ENCODE results near the gene DNAJC24.

The DNAJC24 gene

GRCh38 chr11:31480930-31481329 lies 111.3 kb downstream of the DNAJC24 start:
- Mint-ChIP-seq H3K9me3 (no peaks in the 10 kb centered on the region), H3K4me1 (no peaks in the 10 kb centered on the region), H3K4me3 (no peak overlapping the region), H3K36me3 (no peaks in the 10 kb centered on the region), H3K27me3 (no peaks in the 10 kb centered on the region), H3K27ac (no peak overlapping the region)
- CTCF ChIA-PET, result no interaction called here
- DNase-seq, result no peak
